ENCODE results near the gene SPSB3. TPM values are rescaled to one million over a fixed set of nuclear protein-coding genes. Genes with fewer than 3 reads are reported as not detected.

Gene SPSB3
- total and polyA plus RNA-seq, 2 of the 13 experiments (the other 11 are each of a cell fraction or from before 2014, with no cell fraction given): 13.2 to 21.9 TPM

- TF ChIP-seq ATF5 (CRISPR knock-in tag; IDR thresholded peaks at IDR 0.05; ENCODE audit: low read depth): no peak
- TF ChIP-seq ZNF34 (CRISPR knock-in tag; IDR thresholded peaks at IDR 0.05; ENCODE audit: borderline replicate concordance): no peak
- peak; percentile 97 for TF ChIP-seq GATAD1 (CRISPR knock-in tag; IDR thresholded peaks at IDR 0.05)
- no peak for TF ChIP-seq MED8 (CRISPR knock-in tag; IDR thresholded peaks at IDR 0.05; ENCODE audit: insufficient replicate concordance)
- 0 out of 2 replicates have a peak, but pooled peaks have one; percentile 75 for TF ChIP-seq ZNF567 (CRISPR knock-in tag; IDR thresholded peaks at IDR 0.05; ENCODE audit: borderline replicate concordance)
- peak; percentile 76; the same call in 1 of the 2 replicates for TF ChIP-seq NCOR1 (IDR thresholded peaks at IDR 0.05; ENCODE audit: borderline replicate concordance, low read length)
- no peak for TF ChIP-seq TFAP4 (IDR thresholded peaks at IDR 0.05; ENCODE audit: borderline replicate concordance, low read depth)
- peak; percentile 48; the same call in 1 of the 2 replicates for TF ChIP-seq REPIN1 (CRISPR knock-in tag; IDR thresholded peaks at IDR 0.05; ENCODE audit: borderline replicate concordance, low read depth)
- TF ChIP-seq SRF (IDR thresholded peaks at IDR 0.05; ENCODE audit: low read depth, low read length): peak; percentile 20; the same call in 1 of the 2 replicates
- peak; percentile 93 for TF ChIP-seq GABPA (IDR thresholded peaks at IDR 0.05; ENCODE audit: low read depth, low read length)
- TF ChIP-seq GABPA (CRISPR knock-in tag; IDR thresholded peaks at IDR 0.05; ENCODE audit: low read depth): peak; percentile 98
- peak; percentile 67; the same call in 1 of the 2 replicates for TF ChIP-seq HBP1 (CRISPR knock-in tag; IDR thresholded peaks at IDR 0.05; ENCODE audit: low read depth)
- peak; percentile 98 for TF ChIP-seq CREB1 (IDR thresholded peaks at IDR 0.05)
- peak; percentile 99 for TF ChIP-seq CREB1 (CRISPR knock-in tag; IDR thresholded peaks at IDR 0.05)
- TF ChIP-seq GRHL1 (CRISPR knock-in tag; conservative IDR thresholded peaks at IDR 0.05): no peak
- peak; percentile 47 for TF ChIP-seq ETV5 (CRISPR knock-in tag; IDR thresholded peaks at IDR 0.05; ENCODE audit: borderline replicate concordance)
- TF ChIP-seq ZC3H4 (CRISPR knock-in tag; IDR thresholded peaks at IDR 0.05; ENCODE audit: borderline replicate concordance): no peak
- TF ChIP-seq ZNF180 (CRISPR knock-in tag; IDR thresholded peaks at IDR 0.05; ENCODE audit: borderline replicate concordance, low read depth): no peak
- no peak for TF ChIP-seq NONO (IDR thresholded peaks at IDR 0.05)
- TF ChIP-seq NONO (CRISPR knock-in tag; conservative IDR thresholded peaks at IDR 0.05): peak; percentile 67
- no peak for TF ChIP-seq ZNF597 (CRISPR knock-in tag; IDR thresholded peaks at IDR 0.05)
Observed at GRCh38 chr16:1782408-1783264, at the start of gene SPSB3, which contains the start of gene NUBP2 (continued).

All from HepG2 (cell line).